ENCODE measurements around the gene IQSEC3.
"Not testable (repeated sequence)": the region's sequence is repeated elsewhere in the genome, so short reads cannot be mapped to it uniquely, and the experiment has no call there.

IQSEC3 gene

DNA sequence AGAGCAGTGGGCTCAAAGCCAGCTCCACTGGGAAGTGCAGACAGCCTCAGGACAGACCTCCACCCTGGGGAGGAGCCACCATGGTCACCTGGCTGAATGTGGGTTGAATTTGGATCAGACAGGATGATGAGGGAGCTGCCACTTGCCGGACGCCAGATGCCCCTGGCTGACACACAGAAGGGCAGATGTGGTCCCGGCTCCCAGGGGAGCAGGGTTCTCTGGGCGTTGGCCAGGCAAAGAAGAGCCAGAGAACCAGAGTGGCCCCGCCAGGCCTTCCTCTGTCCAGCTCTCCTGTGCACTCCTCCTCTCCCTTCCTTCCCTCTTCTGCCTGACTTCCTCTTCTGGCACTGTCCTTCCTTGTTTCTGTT, 20.6 kb upstream of the IQSEC3 start:
- H3K27me3 ChIP-seq (replicated peaks in 2 of 5; ENCODE audit: control insufficient read depth in 4 of 5, insufficient read depth in 5 of 5, low read length in 4 of 5); H3K36me3 ChIP-seq (ENCODE audit: control insufficient read depth in 4 of 4, insufficient read depth in 4 of 4, low read length in 3 of 4); POLR2A ChIA-PET; H3K4me3 ChIP-seq (ENCODE audit: control insufficient read depth in 1 of 7, extremely low read depth in 1 of 7, insufficient read depth in 4 of 7, low read depth in 2 of 7, low read length in 6 of 7); H3K4me1 ChIP-seq (ENCODE audit: control extremely low read depth in 1 of 4, control insufficient read depth in 4 of 4, insufficient read depth in 4 of 4, low read length in 3 of 4); DNase-seq; H3K27ac ChIP-seq (ENCODE audit: insufficient read depth in 1 of 2, low read depth in 1 of 2, low read length in 2 of 2, poor library complexity in 1 of 2, severe bottlenecking in 2 of 2); H3K9me3 ChIP-seq (ENCODE audit: control extremely low read depth in 1 of 5, control insufficient read depth in 4 of 5, insufficient read depth in 2 of 5, low read depth in 1 of 5, low read length in 4 of 5); CTCF ChIA-PET: not testable (repeated sequence)
- WGBS (ENCODE audit: insufficient coverage): no CpG with 5 or more reads among the region's 5 CpGs

DNA sequence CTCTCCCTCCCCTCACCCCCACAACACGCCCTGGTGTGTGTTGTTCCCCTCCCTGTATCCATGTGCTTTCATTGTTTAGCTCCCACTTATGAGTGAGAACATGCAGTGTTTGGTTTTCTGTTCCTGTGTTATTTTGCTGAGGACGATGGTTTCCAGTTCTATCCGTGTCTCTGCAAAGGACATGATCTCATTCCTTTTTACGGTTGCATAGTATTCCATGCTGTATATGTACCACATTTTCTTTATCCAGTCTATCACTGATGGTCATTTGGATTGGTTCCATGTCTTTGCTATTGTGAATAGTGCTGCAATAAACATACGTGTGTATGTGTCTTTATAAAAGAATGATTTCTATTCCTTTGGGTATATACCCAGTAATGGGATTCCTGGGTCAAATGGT, 20.0 kb upstream of the IQSEC3 start:
- H3K36me3 ChIP-seq (ENCODE audit: control insufficient read depth in 4 of 4, insufficient read depth in 4 of 4, low read length in 3 of 4); H3K9me3 ChIP-seq (ENCODE audit: control extremely low read depth in 1 of 5, control insufficient read depth in 4 of 5, insufficient read depth in 2 of 5, low read depth in 1 of 5, low read length in 4 of 5); H3K4me3 ChIP-seq (ENCODE audit: control insufficient read depth in 1 of 7, extremely low read depth in 1 of 7, insufficient read depth in 4 of 7, low read depth in 2 of 7, low read length in 6 of 7); H3K27me3 ChIP-seq (replicated peaks in 2 of 5; ENCODE audit: control insufficient read depth in 4 of 5, insufficient read depth in 5 of 5, low read length in 4 of 5); POLR2A ChIA-PET; CTCF ChIA-PET; H3K4me1 ChIP-seq (ENCODE audit: control extremely low read depth in 1 of 4, control insufficient read depth in 4 of 4, insufficient read depth in 4 of 4, low read length in 3 of 4); DNase-seq; H3K27ac ChIP-seq (ENCODE audit: insufficient read depth in 1 of 2, low read depth in 1 of 2, low read length in 2 of 2, poor library complexity in 1 of 2, severe bottlenecking in 2 of 2): not testable (repeated sequence)
- 79% methylated on average over 5 of the region's 5 CpGs for WGBS (ENCODE audit: insufficient coverage)

DNA sequence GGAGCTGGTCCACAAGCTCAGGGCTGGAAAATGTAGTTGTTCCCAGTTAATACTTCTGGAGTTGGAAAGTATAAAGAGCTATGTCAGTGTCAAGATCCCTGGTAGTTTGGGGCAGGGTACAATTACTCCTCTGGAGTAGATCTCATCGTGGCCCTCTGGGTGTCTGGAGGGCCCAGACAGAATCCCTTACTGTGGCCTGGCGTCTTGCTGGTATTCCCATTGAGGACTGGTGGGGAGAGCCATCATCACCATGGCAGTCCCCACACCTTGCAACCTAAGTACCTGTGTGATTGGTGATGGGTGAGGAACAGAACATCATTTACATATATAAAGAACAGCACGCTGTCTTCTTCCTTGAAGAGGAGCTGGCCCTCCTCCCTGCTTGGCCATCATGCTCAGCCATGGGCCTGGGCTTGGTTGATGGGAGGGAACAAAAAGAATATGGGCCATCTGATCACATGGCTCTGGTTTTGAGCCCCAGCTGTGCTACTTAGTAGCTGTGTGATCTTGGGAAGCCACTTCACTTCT, 18.8 kb upstream of the IQSEC3 start:
- H3K9me3 ChIP-seq (ENCODE audit: control extremely low read depth in 1 of 5, control insufficient read depth in 4 of 5, insufficient read depth in 2 of 5, low read depth in 1 of 5, low read length in 4 of 5); H3K36me3 ChIP-seq (ENCODE audit: control insufficient read depth in 4 of 4, insufficient read depth in 4 of 4, low read length in 3 of 4); H3K4me3 ChIP-seq (ENCODE audit: control insufficient read depth in 1 of 7, extremely low read depth in 1 of 7, insufficient read depth in 4 of 7, low read depth in 2 of 7, low read length in 6 of 7); CTCF ChIA-PET; H3K27ac ChIP-seq (ENCODE audit: insufficient read depth in 1 of 2, low read depth in 1 of 2, low read length in 2 of 2, poor library complexity in 1 of 2, severe bottlenecking in 2 of 2); H3K4me1 ChIP-seq (ENCODE audit: control extremely low read depth in 1 of 4, control insufficient read depth in 4 of 4, insufficient read depth in 4 of 4, low read length in 3 of 4); DNase-seq; H3K27me3 ChIP-seq (replicated peaks in 2 of 5; ENCODE audit: control insufficient read depth in 4 of 5, insufficient read depth in 5 of 5, low read length in 4 of 5); POLR2A ChIA-PET: not testable (repeated sequence)
- 100% methylated on average over 1 of the region's 3 CpGs for WGBS (ENCODE audit: insufficient coverage)

DNA sequence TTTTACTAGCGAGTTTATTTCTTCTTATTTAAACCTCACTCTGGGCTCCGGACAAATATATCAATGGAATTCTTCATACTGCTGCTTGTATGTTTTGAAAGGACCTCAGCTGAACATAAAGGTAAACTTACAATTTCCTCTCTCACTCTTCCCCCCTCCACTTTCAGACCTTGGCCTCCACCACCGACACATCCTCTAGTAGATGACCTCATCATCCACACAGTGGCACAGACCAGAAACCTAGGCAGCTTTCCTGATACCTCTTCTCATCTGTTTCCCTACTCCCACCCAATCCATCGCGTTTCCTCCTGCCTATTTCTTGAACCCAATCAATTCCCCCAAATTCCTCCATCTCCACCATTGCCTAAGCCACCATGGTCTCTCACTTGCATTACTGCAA, 17.4 kb upstream of the IQSEC3 start:
- H3K27ac ChIP-seq (ENCODE audit: insufficient read depth in 1 of 2, low read depth in 1 of 2, low read length in 2 of 2, poor library complexity in 1 of 2, severe bottlenecking in 2 of 2); POLR2A ChIA-PET; CTCF ChIA-PET; H3K36me3 ChIP-seq (ENCODE audit: control insufficient read depth in 4 of 4, insufficient read depth in 4 of 4, low read length in 3 of 4); H3K4me1 ChIP-seq (ENCODE audit: control extremely low read depth in 1 of 4, control insufficient read depth in 4 of 4, insufficient read depth in 4 of 4, low read length in 3 of 4); H3K9me3 ChIP-seq (ENCODE audit: control extremely low read depth in 1 of 5, control insufficient read depth in 4 of 5, insufficient read depth in 2 of 5, low read depth in 1 of 5, low read length in 4 of 5); H3K27me3 ChIP-seq (replicated peaks in 2 of 5; ENCODE audit: control insufficient read depth in 4 of 5, insufficient read depth in 5 of 5, low read length in 4 of 5); DNase-seq; H3K4me3 ChIP-seq (ENCODE audit: control insufficient read depth in 1 of 7, extremely low read depth in 1 of 7, insufficient read depth in 4 of 7, low read depth in 2 of 7, low read length in 6 of 7): not testable (repeated sequence)
- 93% methylated on average over 5 of the region's 5 CpGs for WGBS (ENCODE audit: insufficient coverage)

DNA sequence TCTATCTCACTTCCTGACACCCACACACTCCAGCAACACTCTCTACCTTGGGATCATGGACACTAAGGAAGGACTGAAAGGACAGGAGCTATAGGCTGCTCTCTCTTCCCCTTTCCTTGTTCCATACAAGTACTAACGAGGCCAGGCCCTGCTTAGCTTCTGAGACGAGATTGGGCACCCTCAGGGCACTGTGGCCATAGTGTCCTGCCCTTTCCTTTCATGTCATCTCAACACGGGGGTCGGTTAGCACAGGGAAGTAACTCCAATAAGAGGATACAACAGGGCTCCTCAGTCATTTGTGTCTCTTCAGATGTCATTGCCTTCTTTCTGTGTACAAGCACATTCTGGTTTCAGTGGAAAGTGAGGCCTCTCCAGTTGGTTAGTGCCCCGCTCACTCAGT, 15.5 kb upstream of the IQSEC3 start:
- 89% methylated on average over 4 of the region's 5 CpGs for WGBS (ENCODE audit: insufficient coverage)
- POLR2A ChIA-PET; H3K4me1 ChIP-seq (ENCODE audit: control extremely low read depth in 1 of 4, control insufficient read depth in 4 of 4, insufficient read depth in 4 of 4, low read length in 3 of 4); H3K4me3 ChIP-seq (ENCODE audit: control insufficient read depth in 1 of 7, extremely low read depth in 1 of 7, insufficient read depth in 4 of 7, low read depth in 2 of 7, low read length in 6 of 7); CTCF ChIA-PET; H3K9me3 ChIP-seq (ENCODE audit: control extremely low read depth in 1 of 5, control insufficient read depth in 4 of 5, insufficient read depth in 2 of 5, low read depth in 1 of 5, low read length in 4 of 5); DNase-seq; H3K36me3 ChIP-seq (ENCODE audit: control insufficient read depth in 4 of 4, insufficient read depth in 4 of 4, low read length in 3 of 4); H3K27ac ChIP-seq (ENCODE audit: insufficient read depth in 1 of 2, low read depth in 1 of 2, low read length in 2 of 2, poor library complexity in 1 of 2, severe bottlenecking in 2 of 2): not testable (repeated sequence)
- peaks cover 7 to 25% (median 12%) of the 10 kb centered on the region in 5 experiments for H3K27me3 ChIP-seq (replicated peaks in 2 of 5; ENCODE audit: control insufficient read depth in 4 of 5, insufficient read depth in 5 of 5, low read length in 4 of 5)

DNA sequence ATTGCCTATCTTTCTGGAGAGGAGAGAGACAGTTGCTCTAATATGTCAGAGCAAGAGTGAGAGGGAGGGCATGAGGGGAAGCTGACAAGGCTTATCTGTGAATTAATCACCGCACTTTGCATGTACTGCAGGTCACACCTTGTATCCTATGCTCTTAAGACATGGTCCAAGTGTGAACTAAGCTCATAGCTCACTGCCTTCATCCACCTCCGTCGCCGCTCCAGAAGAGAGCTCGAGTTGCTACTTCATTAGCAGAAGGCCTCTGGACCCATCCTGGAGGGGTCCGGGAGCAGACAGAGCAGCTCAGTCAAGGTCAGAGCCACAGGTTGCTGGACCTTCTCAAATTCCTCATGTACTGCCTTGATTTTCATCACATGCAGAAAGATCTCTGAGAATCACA, 14.6 kb upstream of the IQSEC3 start:
- 87% methylated on average over 6 of the region's 6 CpGs for WGBS (ENCODE audit: insufficient coverage)
- POLR2A ChIA-PET; H3K36me3 ChIP-seq (ENCODE audit: control insufficient read depth in 4 of 4, insufficient read depth in 4 of 4, low read length in 3 of 4): not testable (repeated sequence)

DNA sequence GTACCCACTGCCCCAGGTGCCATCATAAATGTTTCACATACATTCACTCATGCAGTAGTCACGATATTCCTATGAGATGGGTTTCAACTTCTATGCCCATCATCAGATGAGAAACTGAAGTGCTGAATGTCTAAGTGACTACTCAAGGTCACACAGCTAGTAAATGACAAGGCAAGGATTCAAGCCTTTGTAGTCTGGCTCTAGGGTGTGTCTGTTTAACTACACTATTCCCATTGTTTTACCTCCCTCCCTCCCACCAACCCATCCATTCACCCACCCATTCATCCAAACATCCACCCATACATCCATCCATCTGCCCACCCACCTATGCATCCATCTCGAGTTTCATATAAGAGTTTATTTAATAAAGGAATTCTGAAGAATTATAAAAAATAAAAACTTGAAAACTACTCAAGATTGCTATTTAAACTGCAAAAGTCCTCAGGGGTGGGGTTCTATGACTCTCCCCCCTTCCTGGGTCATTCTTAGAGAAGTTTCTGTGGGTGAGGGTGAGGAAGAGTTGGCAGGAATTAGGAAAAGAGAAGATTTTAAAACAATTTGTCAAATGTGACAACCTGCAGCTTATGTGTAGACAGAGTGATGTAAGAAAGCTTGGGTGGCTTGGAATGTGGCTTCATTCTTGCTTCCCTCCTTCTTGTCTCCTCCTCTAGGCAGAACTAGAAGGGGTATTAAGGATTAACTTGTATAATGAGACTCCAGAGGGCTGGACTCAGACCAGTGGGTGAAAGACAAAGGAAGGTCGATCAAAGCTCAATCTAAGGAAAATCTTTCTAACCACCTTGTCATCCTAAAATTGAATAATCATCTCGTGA, 13.4 kb upstream of the IQSEC3 start:
- POLR2A ChIA-PET; H3K4me3 ChIP-seq (ENCODE audit: control insufficient read depth in 1 of 7, extremely low read depth in 1 of 7, insufficient read depth in 4 of 7, low read depth in 2 of 7, low read length in 6 of 7); H3K36me3 ChIP-seq (ENCODE audit: control insufficient read depth in 4 of 4, insufficient read depth in 4 of 4, low read length in 3 of 4); H3K27ac ChIP-seq (ENCODE audit: insufficient read depth in 1 of 2, low read depth in 1 of 2, low read length in 2 of 2, poor library complexity in 1 of 2, severe bottlenecking in 2 of 2); H3K4me1 ChIP-seq (ENCODE audit: control extremely low read depth in 1 of 4, control insufficient read depth in 4 of 4, insufficient read depth in 4 of 4, low read length in 3 of 4); DNase-seq: not testable (repeated sequence)
- Histone ChIP-seq H3K9me3 (ENCODE audit: control extremely low read depth in 1 of 5, control insufficient read depth in 4 of 5, insufficient read depth in 2 of 5, low read depth in 1 of 5, low read length in 4 of 5) (peaks cover 0 to 10% (median 5%) of the 10 kb centered on the region in 5 experiments), H3K27me3 (replicated peaks in 2 of 5; ENCODE audit: control insufficient read depth in 4 of 5, insufficient read depth in 5 of 5, low read length in 4 of 5) (peaks cover 7 to 41% (median 14%) of the 10 kb centered on the region in 5 experiments)
- 82% methylated on average over 2 of the region's 4 CpGs for WGBS (ENCODE audit: insufficient coverage)
- CTCF ChIA-PET: interaction anchor here (1.0 kb wide), 1 partner anchor 166 kb away, joined by 3 read pairs; no protein-coding TSS in a partner anchor

More for the DNA sequence above, 14.6 kb upstream of the IQSEC3 start:
- DNase-seq; H3K9me3 ChIP-seq (ENCODE audit: control extremely low read depth in 1 of 5, control insufficient read depth in 4 of 5, insufficient read depth in 2 of 5, low read depth in 1 of 5, low read length in 4 of 5); CTCF ChIA-PET; H3K27ac ChIP-seq (ENCODE audit: insufficient read depth in 1 of 2, low read depth in 1 of 2, low read length in 2 of 2, poor library complexity in 1 of 2, severe bottlenecking in 2 of 2); H3K4me3 ChIP-seq (ENCODE audit: control insufficient read depth in 1 of 7, extremely low read depth in 1 of 7, insufficient read depth in 4 of 7, low read depth in 2 of 7, low read length in 6 of 7); H3K4me1 ChIP-seq (ENCODE audit: control extremely low read depth in 1 of 4, control insufficient read depth in 4 of 4, insufficient read depth in 4 of 4, low read length in 3 of 4): not testable (repeated sequence)
- H3K27me3 ChIP-seq (replicated peaks in 2 of 5; ENCODE audit: control insufficient read depth in 4 of 5, insufficient read depth in 5 of 5, low read length in 4 of 5): peaks cover 7 to 34% (median 14%) of the 10 kb centered on the region in 5 experiments

Measured in common myeloid progenitor, CD34-positive (primary cell).